Upper lobe of right lung (tissue), 1 donor: ENCODE measurements around the gene MAPK13. TPM values are rescaled to one million over a fixed set of nuclear protein-coding genes. Genes with fewer than 3 reads are reported as not detected.

ENCODE experiments used
- ATAC-seq: fragments of 200-7000 bp; cut with Tn5 transposase; one replicate; pipeline ENCODE4 v1.9.1; 2020; ENCODE audit warnings: mild to moderate bottlenecking, moderate library complexity
- DNase-seq: peaks from one replicate; pipeline ENCODE4 v3.0.0-alpha.2; 2020
- H3K27ac ChIP-seq: fragments of 200-600 bp; one replicate; pipeline ENCODE4 v1.8.0; 2022
- H3K27me3 ChIP-seq: fragments of 200-600 bp; one replicate; pipeline ENCODE4 v1.8.0; 2022; ENCODE audit warnings: mild to moderate bottlenecking
- H3K36me3 ChIP-seq: fragments of 200-600 bp; one replicate; pipeline ENCODE4 v1.8.0; 2022
- H3K4me1 ChIP-seq: fragments of 200-600 bp; one replicate; pipeline ENCODE4 v1.8.0; 2022
- H3K4me3 ChIP-seq: fragments of 200-600 bp; one replicate; pipeline ENCODE4 v1.8.0; 2022; ENCODE audit warnings: mild to moderate bottlenecking
- H3K9me3 ChIP-seq: fragments of 200-600 bp; one replicate; pipeline ENCODE4 v1.8.0; 2022
- intact Hi-C: fragments of 100-400 bp; cut with DNase I; formaldehyde crosslinking; loops from one replicate; pipeline ENCODE4 v1.11.0; 2022
- total RNA-seq: library from RNA; stranded (reverse); fragmentation: NEBNext Ultra II Directional; extraction: Animal tissue kit (Norgen Biotek cat#: 25700); gene quantifications from one replicate; pipeline ENCODE4 v1.2.1, GENCODE V29; 2021
- TF ChIP-seq, protein P1 (sequence below): fragments of 200-600 bp; IDR thresholded peaks from one replicate; pipeline ENCODE4 v1.8.0; 2022; ENCODE audit warnings: antibody characterized with exemption
- donor health status: DM: no; HTN: yes; CAD: no; lungs with severe emphysema.

The MAPK13 gene
- total RNA-seq, 1 donor from 2014 or later, result 71.4 TPM

DNA sequence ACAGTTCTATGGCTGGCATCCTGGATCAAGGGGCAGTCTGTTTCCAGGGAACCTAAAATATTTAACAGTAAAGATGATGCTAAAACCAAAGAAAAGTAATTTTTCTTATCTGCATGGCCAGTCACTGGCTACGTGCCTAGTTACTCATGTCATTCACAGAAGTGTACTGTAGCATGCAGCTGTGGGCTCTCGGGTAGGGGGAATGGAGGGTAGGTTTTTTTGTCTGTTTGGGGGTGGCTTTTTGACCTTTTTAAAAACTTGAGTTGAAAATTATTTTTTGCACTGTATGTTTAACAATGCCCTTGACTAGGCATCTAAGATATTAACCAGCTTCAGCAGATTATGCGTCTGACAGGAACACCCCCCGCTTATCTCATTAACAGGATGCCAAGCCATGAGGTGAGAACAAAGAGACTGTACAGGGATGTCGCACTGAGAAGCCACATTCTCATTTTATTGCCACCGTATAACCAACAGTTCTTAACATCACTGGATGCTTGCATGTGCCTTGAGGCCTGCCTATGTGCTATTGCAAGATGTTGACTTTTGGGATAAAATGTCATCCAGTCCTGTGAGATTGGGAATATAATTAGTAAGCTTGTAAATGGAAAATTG lies 30.3 kb upstream of the MAPK13 start:
- peaks cover 63% of the 10 kb centered on the region for H3K36me3 ChIP-seq
- H3K4me1 ChIP-seq, result peaks cover 2% of the 10 kb centered on the region
- ATAC-seq (no peak), DNase-seq (no peak)
- TF ChIP-seq, protein P1, sequence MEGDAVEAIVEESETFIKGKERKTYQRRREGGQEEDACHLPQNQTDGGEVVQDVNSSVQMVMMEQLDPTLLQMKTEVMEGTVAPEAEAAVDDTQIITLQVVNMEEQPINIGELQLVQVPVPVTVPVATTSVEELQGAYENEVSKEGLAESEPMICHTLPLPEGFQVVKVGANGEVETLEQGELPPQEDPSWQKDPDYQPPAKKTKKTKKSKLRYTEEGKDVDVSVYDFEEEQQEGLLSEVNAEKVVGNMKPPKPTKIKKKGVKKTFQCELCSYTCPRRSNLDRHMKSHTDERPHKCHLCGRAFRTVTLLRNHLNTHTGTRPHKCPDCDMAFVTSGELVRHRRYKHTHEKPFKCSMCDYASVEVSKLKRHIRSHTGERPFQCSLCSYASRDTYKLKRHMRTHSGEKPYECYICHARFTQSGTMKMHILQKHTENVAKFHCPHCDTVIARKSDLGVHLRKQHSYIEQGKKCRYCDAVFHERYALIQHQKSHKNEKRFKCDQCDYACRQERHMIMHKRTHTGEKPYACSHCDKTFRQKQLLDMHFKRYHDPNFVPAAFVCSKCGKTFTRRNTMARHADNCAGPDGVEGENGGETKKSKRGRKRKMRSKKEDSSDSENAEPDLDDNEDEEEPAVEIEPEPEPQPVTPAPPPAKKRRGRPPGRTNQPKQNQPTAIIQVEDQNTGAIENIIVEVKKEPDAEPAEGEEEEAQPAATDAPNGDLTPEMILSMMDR, result no peak
- no peaks in the 10 kb centered on the region for H3K27me3 ChIP-seq
- intact Hi-C loops, result loop anchor here (5.0 kb wide), 1 partner anchor 73 kb away; the partner anchor contains the start of gene MAPK14
- H3K27ac ChIP-seq, result no peak overlapping the region
- H3K9me3 ChIP-seq, result no peaks in the 10 kb centered on the region
- H3K4me3 ChIP-seq, result no peak overlapping the region

- Histone ChIP-seq H3K36me3 (peaks cover 67% of the 10 kb centered on the region), H3K9me3 (no peaks in the 10 kb centered on the region), H3K27me3 (no peaks in the 10 kb centered on the region), H3K4me1 (no peaks in the 10 kb centered on the region), H3K27ac (no peak overlapping the region), H3K4me3 (no peak overlapping the region)
- DNase-seq (no peak), ATAC-seq (no peak)
- intact Hi-C loops, result no loop called here
- TF ChIP-seq, protein P1, result no peak
These were observed 28.6 kb upstream of the MAPK13 start for GRCh38 chr6:36101691-36102090.

DNA sequence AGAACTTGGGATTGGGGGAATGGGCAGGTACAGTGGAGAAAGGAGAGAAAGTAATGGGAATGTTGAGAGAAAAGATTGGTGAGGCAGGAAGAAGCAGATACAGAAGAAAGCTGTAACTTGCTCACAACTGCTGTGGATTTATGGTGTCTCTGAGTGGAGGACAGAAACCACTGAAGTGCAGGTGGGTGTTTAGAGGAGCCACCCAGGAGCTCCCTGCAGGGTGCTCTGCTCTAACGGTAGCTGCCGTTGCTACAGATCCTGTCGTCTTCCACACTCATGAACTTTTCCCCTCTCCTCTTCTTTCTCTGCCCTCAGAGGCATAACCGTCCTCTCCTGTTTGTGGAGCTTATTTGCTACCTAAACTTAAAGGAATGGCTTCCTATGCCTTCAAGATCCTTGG lies 27.5 kb upstream of the MAPK13 start:
- no peak for DNase-seq

DNA sequence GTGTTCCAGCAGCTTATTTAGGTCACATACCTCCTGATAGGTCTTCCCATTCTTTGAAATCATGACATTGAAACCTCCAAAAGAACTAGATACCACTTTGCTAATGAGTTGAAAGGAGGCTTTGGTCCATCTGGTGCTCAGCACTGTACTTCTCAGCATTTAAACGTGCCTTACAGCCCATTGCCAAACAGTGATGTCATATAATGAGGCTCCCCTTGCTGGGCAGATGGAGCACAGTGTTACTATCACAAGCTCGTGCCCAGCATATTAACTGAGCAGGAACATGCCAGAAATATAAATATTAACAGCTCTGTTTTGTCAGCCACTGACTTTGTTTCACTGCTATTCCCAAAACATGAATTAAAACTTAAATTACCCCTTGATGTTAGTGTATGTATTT lies 25.5 kb upstream of the MAPK13 start:
- Histone ChIP-seq H3K4me1 (no peaks in the 10 kb centered on the region), H3K27ac (no peak overlapping the region), H3K9me3 (no peaks in the 10 kb centered on the region), H3K27me3 (no peaks in the 10 kb centered on the region), H3K36me3 (peaks cover 88% of the 10 kb centered on the region), H3K4me3 (no peak overlapping the region)
- DNase-seq (no peak), ATAC-seq (no peak)
- TF ChIP-seq, protein P1, result no peak
- intact Hi-C loops, result no loop called here

More for the DNA sequence above, 27.5 kb upstream of the MAPK13 start:
- ATAC-seq, result no peak
- Histone ChIP-seq H3K27me3 (no peaks in the 10 kb centered on the region), H3K9me3 (no peaks in the 10 kb centered on the region), H3K36me3 (peaks cover 70% of the 10 kb centered on the region), H3K27ac (no peak overlapping the region), H3K4me3 (no peak overlapping the region), H3K4me1 (no peaks in the 10 kb centered on the region)
- TF ChIP-seq, protein P1, result no peak
- intact Hi-C loops, result no loop called here

- ATAC-seq, result no peak
- intact Hi-C loops, result no loop called here
- H3K4me3 ChIP-seq, result no peak overlapping the region
- no peaks in the 10 kb centered on the region for H3K4me1 ChIP-seq
- no peaks in the 10 kb centered on the region for H3K9me3 ChIP-seq
- peaks cover 83% of the 10 kb centered on the region for H3K36me3 ChIP-seq
- no peak overlapping the region for H3K27ac ChIP-seq
- no peaks in the 10 kb centered on the region for H3K27me3 ChIP-seq
- TF ChIP-seq, protein P1, result no peak
- no peak for DNase-seq
These were observed 21.2 kb upstream of the MAPK13 start for GRCh38 chr6:36109092-36109491.

DNA sequence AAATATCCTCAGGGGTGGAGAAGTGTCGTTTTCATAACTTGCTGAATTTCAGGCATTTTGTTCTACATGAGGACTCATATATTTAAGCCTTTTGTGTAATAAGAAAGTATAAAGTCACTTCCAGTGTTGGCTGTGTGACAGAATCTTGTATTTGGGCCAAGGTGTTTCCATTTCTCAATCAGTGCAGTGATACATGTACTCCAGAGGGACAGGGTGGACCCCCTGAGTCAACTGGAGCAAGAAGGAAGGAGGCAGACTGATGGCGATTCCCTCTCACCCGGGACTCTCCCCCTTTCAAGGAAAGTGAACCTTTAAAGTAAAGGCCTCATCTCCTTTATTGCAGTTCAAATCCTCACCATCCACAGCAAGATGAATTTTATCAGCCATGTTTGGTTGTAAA lies 20.3 kb upstream of the MAPK13 start:
- Histone ChIP-seq H3K27me3 (no peaks in the 10 kb centered on the region), H3K9me3 (no peaks in the 10 kb centered on the region), H3K4me3 (no peak overlapping the region), H3K4me1 (no peaks in the 10 kb centered on the region), H3K36me3 (peaks cover 74% of the 10 kb centered on the region), H3K27ac (no peak overlapping the region)
- ATAC-seq (no peak), DNase-seq (no peak)
- intact Hi-C loops, result no loop called here
- TF ChIP-seq, protein P1, result no peak
